Skeletal muscle cell (primary cell): ENCODE data around the gene EEF2.
"Not testable (repeated sequence)": the region's sequence is repeated elsewhere in the genome, so short reads cannot be mapped to it uniquely, and the experiment has no call there.

Experiments used
- DNase-seq: peaks from one replicate; pipeline ENCODE4 v3.0.0-alpha.2; 2010; ENCODE audit warnings: low read depth
- H3K4me3 ChIP-seq: 2 replicates; pipeline ENCODE4 v1.5.1; 2011; ENCODE audit warnings: low read depth, mild to moderate bottlenecking, control low read depth, low read length, moderate library complexity

EEF2 gene

DNA sequence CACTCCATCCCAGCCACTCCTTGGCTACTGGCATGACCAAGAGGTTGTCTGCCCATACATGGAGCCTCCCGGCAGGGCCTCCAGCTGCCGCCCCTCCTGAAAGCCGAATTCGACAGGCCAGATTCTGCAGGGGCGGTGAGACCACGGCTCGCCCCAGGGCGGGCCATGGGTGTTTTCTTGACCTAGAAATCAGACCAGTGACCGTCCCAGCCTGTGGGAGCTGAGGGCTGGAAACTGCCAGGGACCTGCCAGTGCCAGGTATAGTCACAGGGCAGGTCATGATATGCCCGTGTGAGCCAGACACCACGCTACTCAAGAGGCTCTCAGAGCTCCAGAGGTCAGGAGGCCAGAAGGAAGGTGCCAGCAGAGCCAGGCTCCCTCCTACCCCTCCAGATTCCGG, 31.2 kb downstream of the EEF2 start:
- H3K4me3 ChIP-seq, result no peak overlapping the region
- no peak for DNase-seq

DNA sequence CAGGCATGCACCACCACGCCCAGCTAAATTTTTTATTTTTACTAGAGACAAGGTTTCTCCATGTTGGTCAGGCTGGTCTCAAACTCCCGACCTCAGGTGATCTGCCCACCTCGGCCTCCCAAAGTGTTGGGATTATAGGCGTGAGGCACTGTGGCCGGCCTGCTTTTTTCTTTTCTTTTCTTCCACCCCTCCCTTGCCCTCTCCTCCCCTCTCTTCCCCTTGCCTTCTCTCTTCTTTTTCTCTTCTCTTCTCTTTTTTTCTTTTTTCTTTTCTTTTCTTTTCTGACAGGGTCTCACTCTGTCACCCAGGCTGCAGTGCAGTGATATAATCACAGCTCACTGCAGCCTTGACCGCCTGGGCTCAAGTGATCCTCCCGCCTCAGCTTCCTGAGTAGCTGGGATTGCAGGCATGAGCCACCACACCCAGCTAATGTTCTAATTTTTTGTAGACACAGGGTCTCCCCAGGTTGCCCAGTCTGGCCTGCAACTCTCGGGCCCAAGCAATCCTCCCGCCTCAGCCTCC, 32.4 kb downstream of the EEF2 start:
- not testable (repeated sequence) for DNase-seq, H3K4me3 ChIP-seq

DNA sequence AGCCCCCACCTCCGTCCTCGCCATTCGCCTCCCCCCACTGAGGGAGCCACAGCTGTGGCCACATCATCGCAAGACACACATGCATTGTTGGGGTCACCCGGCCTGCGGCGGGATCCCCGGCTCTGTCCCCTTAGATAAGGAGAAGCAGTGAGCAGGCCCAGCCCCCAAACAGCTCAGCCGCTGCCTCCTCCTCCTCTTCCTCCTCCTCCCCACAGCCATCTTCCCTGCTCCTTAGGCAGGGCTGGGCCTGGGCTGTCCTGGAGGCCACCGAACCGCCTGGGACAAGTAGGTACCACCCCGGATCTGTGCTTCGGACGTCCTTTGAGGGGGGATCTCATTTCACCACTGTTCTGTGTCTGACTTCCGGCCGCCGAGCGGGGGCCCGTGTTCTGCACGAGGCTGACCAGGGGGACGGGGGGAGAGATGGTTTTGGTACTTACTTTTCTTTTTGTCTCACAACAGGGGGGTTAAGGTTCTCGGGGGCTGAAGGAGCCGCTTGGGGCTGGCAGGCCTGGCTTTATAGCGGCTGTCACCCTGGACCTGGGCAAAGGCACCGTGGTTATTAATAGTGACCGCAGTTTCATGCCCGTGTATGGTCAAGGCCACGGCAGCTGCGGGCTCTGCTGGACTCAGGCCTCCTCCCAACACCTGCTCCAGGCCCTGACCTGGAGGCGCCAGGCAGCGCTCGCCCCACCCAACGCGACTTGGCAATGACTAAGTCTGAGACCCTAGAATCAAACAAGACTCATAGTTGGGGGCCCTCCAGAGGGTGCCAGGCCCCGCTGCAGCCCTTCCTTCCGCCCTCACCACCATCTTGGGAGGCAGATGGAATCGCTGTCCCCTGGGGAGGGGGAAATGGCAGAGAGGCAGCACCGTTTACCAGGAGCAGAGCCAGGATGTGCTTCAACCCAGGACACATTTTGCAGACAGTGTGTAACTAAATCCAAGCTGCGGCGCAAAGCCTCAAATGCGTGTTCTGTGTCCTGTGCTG, 34.1 kb downstream of the EEF2 start:
- H3K4me3 ChIP-seq, result no peak overlapping the region
- DNase-seq, result peak; percentile 17

DNA sequence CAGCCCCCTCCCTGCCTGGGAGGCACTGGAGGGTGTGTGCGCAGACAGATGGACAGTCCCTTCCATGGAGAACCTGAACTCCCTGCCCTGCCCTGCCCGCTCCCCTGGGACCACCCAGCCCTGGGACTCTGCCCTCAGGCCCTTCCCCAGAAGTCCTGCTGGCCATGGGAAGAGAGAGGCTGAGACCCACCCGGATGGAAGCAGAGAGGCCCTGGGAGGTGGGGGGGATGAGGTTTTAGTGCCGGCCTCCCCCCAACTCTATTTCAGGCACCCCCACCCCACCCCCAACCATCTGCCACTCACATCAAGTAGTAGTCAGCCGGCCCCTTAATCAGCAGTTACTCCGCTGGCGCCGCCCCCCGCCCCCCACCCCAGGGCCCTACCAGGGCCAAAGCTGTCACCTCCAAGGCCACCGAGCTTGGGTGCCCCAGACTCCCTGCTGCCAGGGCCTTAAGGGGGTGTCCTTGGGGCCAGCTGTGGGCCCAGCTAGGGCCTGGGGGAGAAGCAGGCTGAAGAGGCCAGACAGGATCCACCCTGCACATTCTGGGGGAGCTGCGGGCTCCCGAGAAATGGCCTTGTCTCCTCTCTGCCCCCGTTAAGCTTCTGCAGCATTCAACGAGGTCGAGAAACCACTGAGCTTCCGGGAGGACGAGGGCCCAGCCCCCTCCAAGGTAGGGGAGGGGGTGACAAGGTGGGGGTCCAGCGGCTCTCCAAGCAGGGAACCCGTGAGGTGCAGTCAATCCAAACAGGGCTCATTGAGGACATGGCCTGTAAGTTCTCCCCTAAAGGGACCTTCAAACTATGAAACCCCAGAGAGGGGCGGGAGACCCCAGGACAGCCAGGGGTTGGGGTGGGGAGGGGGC, 35.0 kb downstream of the EEF2 start:
- DNase-seq, result no peak
- no peak overlapping the region for H3K4me3 ChIP-seq

DNA sequence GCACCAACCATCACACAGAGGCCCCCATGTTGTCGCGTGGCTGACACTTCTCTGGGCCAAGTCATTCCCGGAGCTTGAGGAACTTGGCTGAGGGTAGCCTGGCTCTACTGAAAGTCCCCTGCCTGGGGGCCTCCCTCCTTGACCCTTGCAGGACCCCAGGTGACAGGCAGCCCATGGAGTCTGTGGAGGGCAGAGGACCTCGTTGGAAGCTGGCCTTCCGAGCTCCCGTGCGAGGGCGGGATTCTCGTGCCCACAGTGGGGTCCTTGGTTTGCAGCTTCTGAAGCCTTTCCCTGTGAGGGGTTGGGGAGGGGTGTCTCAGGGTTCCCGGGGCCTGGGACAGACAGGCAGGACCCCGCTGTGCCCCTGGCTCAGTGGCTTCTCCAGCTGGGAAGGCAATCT, 36.0 kb downstream of the EEF2 start:
- H3K4me3 ChIP-seq, result no peak overlapping the region
- no peak for DNase-seq

DNA sequence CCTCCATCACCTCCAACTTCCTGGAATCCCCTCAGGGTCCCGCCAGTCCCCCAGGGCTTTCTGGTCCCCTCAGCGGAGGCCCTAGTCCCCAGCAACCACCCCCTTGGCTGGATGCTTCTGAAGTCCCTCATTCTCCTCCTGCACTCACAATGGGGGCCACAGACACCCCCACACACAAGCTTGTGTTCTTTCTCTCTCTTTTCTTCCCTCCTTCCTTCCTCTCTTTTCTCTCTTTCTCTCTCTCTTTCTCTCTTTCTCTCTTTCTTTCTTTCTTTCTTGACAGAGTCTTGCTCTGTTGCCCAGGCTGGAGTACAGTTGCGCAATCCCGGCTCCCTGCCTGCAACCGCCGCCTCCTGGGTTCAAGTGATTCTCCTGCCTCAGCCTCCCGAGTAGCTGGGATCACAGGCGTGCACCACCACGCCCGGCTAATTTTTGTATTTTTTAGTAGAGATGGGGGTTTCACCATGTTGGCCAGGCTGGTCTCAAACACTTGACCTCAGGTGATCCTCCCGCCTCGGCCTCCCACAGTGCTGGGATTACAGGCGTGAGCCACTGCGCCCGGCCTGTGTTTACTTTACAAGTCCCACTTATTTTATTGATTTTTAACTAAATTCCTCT, 37.8 kb downstream of the EEF2 start:
- H3K4me3 ChIP-seq, DNase-seq: not testable (repeated sequence)

DNA sequence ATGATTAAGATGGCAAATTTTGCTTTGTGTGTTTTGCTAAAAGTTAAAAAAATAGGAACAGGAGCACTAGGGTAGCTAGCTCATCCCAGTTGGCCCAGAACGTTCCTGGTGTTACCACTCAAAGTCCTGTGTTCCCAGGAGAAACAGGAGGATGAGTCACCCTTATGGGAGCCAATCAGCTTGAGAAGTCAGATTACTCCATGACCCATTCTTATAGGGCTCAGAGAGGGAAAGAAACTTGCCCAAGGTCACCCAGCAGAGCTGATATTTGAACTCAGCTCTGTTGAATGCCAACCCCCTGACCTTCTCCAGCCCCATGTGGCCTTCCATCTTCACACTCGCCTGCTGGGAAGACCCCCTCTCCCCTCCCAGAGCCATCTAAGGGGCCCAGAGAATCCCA, 39.4 kb downstream of the EEF2 start:
- DNase-seq, result no peak

DNA sequence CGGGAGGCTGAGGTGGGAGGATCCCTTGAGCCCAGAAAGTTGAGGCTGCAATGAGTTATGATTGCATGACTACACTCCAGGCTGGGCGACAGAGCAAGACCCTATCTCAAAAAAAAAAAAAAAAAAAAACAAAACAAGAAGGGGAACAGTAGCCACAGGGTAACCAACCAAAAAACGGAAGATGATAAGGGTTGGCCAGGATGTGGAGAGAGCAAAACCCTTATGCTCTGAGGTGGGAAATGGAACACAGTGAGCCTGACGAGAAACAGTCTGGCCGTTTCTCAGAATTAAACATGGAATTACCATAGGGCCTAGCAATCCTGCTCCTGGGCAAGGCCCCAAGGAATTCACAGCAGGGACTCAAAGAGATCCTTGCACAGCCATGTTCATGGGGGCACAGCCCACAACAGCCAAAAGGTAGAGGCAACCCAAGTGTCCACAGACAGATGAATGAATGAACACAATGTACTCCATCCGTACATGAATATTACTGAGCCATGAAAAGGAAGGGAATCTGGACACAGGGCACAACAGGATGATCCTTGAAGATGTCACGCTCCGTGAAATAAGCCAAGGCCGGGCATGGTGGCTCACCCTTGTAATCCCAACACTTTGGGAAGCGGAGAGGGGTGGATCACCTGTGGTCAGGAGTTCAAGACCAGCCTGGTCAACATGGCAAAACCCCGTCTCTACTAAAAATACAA, 41.1 kb downstream of the EEF2 start:
- no peak overlapping the region for H3K4me3 ChIP-seq
- no peak for DNase-seq

More for the DNA sequence above, 39.4 kb downstream of the EEF2 start:
- H3K4me3 ChIP-seq, result no peak overlapping the region

DNA sequence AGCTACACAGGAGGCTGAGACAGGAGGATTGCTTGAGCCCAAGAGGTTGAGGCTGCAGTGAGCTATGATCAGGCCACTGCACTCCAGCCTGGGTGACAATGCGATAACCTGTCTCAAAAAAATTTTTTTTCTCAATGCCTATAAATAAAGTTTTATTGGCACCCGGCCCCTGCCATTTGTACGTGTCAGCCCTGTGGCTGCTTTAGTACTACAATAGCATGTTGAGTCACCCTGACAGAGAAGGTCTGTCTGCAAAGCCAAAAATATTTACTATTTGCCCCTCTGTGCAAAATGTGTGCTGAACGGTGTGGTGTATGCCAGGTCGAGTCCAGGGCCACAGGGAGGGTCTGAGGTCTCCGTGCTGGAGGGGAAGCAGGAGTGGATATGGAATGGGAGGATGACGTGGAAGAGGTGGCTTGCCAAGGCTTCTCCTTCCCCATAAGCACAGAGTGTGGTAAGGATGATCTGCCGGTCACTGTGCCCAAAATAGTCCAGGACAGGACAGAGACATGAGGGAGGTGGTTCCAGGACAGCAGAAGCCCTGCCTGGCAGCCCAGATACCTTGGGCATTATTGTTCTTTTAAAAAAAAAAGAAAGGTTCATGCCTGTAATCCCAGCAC, 42.4 kb downstream of the EEF2 start:
- DNase-seq, result no peak
- H3K4me3 ChIP-seq, result no peak overlapping the region

DNA sequence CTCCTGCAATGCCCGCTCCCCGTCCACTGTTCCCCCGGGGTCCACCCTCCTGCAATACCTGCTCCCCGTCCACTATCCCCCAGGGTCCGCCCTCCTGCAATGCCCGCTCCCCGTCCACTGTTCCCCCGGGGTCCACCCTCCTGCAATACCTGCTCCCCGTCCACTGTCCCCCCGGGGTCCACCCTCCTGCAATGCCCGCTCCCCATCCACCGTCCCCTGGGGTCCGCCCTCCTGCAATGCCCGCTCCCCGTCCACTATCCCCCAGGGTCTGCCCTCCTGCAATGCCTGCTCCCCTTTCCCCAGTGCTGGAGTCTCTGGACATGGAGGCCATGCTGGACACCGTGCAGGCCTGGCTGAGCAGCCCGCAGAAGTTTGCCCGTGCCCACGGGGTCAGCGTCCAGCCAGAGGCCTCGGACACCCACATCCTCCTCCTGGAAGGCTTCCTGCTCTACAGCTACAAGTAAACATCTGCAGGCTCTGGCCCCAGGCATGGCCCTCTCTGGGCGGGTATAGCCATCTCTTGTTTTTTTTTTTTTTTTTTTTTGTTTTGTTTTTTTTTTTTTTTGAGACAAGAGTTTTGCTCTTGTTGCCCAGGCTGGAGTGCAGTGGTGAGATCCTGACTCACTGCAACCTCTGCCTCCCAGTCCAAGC, 46.8 kb downstream of the EEF2 start:
- not testable (repeated sequence) for DNase-seq, H3K4me3 ChIP-seq

DNA sequence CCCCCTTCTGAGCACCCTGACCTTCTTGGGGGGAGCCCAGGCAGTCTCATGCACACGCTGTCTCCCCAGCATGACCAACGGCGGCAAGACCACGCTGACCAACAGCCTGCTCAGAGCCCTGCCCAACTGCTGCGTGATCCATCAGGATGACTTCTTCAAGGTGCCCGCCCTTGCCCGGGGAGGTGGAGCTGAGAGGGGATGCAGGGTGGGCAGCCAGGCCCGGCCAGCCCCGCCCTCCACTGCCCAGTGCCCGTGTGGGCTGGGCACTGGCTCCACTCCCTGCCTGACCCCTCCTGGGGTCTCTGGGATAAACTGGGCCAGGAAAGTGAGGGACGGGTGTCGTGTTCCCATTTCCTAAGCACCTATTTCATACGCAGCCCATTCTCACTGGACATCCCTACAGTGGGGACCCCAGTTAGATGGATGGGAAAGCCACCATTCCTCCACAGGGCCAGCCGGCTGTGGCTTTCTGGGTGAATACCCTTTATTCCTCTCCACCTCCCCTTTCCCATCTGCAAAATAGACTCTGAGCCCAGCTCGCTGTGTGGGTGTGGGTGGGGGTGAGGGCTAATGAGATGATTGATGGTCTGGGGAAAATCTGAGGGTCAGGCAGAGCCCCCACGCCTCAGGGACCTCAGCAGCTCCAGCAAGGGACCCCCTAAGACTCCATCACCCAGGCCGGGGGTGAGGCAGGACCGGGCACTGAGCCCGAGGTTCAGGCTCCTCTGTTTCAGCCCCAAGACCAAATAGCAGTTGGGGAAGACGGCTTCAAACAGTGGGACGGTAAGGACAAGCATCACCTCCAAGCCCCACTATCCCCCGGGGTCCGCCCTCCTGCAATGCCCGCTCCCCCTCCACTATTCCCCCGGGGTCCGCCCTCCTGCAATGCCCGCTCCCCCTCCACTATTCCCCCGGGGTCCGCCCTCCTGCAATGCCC, 48.5 kb downstream of the EEF2 start:
- no peak for DNase-seq
- no peak overlapping the region for H3K4me3 ChIP-seq

DNA sequence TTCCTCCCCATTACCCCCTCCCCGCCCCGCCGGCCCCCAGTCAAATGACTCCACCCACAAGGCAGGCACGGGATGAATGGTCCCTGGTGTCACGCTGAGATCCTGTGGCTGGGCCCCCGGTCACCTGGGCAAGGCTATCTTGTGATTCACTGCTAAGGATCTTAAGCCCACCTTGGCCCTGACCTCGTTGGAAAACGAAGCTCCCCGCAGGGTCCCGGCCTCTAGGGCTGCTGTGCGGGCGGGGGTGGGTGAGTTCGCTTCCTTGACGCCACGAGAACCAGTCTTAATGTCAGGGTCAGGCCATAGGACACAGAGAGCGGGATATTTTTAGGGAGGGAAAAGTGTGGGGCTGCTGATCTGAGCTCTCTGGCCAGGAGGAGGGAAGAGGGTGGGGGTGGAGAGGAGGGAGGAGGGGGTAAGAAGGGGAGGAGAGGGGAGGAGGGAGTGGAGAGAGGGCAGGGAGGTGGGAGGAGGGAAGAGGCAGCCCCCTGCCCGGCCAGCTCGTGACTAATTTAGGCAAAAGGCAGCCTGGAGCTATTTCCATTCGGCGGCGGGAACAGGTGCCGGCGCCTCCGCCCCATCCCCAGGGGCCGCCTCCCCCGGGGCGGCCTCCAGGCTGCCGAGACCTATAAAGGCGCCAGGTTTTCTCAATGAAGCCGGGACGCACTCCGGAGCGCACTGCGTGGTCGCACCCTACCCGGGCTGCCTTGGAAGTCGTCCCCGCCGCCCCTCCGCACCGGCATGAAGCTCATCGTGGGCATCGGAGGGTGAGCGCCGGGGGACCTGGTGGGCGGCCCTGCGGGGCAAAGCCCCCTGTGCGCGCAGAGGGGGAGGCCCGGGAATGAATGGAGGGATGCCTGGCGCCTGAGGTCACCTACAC, 52.1 kb downstream of the EEF2 start, which contains the start of gene NMRK2:
NMRK2 (plus strand) TSS at position 139 of the 880 bp plus-strand sequence; CDS start at position 742, 603 bp downstream.
- no peak for DNase-seq
- no peak within 1 kb of the TSS for H3K4me3 ChIP-seq

DNA sequence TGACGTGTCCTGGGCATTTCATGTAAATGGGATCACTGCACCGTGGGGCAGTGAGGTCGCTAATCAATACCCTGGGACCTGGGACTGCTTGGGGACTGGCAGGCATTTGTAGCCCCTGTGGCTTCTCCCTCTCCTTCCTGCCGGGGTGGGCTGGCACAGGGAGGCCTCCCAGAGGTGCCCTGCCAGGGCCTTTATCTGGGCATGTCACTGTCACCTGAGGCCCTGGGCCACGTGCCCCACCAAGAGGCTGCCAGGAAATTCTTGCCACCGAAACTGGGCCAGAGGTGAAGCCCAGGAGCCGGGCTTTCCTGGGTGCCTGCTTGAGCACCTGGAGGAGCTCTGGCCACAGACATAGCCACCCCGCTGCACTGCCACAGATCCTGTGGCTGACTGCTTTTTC, 54.2 kb downstream of the EEF2 start:
- DNase-seq, result no peak
- H3K4me3 ChIP-seq, result no peak overlapping the region
